Panc1 (cell line): Measurements from ENCODE around the gene DOCK8. TPM values are rescaled to one million over a fixed set of nuclear protein-coding genes. Genes with fewer than 3 reads are reported as not detected.

Experiments
- ATAC-seq: fragments of 200-7000 bp; cut with Tn5 transposase; 2 replicates; pipeline ENCODE4 v1.9.1; 2020; ENCODE audit warnings: mild to moderate bottlenecking, moderate library complexity
- BruUV-seq: library from RNA; stranded (reverse); fragments of 400-500 nt; replicated peaks from 2 replicates; lab custom pipeline; 2021; lab: Mats Ljungman, UMichigan
- CTCF ChIA-PET: fragments of 300-600 bp; sonication (Branson Sonifier 250); formaldehyde crosslinking; loops from one replicate; lab custom pipeline; 2022; ENCODE audit warnings: antibody characterized with exemption; lab: Charles Lee
- POLR2A ChIA-PET: fragments of 300-600 bp; sonication (Branson Sonifier 250); formaldehyde crosslinking; loops from one replicate; lab custom pipeline; 2022; ENCODE audit warnings: antibody characterized with exemption; lab: Charles Lee
- DNase-seq: peaks from one replicate; pipeline ENCODE4 v3.0.0-alpha.2; 2010; ENCODE audit warnings: low read depth, low spot score
- H3K27ac ChIP-seq: 2 replicates; pipeline ENCODE4 v1.5.1; 2011; ENCODE audit warnings: mild to moderate bottlenecking, low read length, inconsistent platforms
- H3K27me3 ChIP-seq: fragments of 200-500 bp; sonication (Bioruptor generic); 2 replicates; pipeline ENCODE4 v1.6.0; 2014; ENCODE audit warnings: low read length, inconsistent platforms; ENCODE audit not compliant: control insufficient read depth, insufficient read depth
- H3K36me3 ChIP-seq: fragments of 200-500 bp; sonication (Bioruptor generic); 2 replicates; pipeline ENCODE4 v1.5.1; 2014; ENCODE audit warnings: inconsistent platforms, mild to moderate bottlenecking, low read length, moderate library complexity; ENCODE audit not compliant: control insufficient read depth, insufficient read depth
- H3K4me1 ChIP-seq: 2 replicates; pipeline ENCODE4 v1.5.1; 2011; ENCODE audit warnings: inconsistent platforms, mild to moderate bottlenecking, low read length, moderate library complexity; ENCODE audit not compliant: control insufficient read depth, insufficient read depth
- H3K4me3 ChIP-seq, 2 experiments: 2 replicates each; pipeline ENCODE4 v1.5.1; 2011 to 2012; ENCODE audit warnings: low read depth in 2 of 2, low read length in 2 of 2, mild to moderate bottlenecking in 2 of 2, inconsistent platforms in 1 of 2, moderate library complexity in 1 of 2
- H3K9me3 ChIP-seq: fragments of 200-500 bp; sonication (Bioruptor generic); 2 replicates; pipeline ENCODE4 v1.5.1; 2014; ENCODE audit warnings: low read depth, mild to moderate bottlenecking, inconsistent platforms, low read length, moderate library complexity; ENCODE audit not compliant: control insufficient read depth, insufficient read depth
- POLR2AphosphoS5 ChIP-seq: IDR thresholded peaks from 2 replicates; pipeline ENCODE4 v1.6.1; 2012; ENCODE audit warnings: mild to moderate bottlenecking, low read depth, low read length, moderate library complexity
- REST ChIP-seq, 2 experiments: IDR thresholded peaks; 2 replicates each; pipeline ENCODE4 v1.6.1; 2011 to 2012; ENCODE audit warnings: low read depth in 2 of 2, control low read depth in 1 of 2, low read length in 1 of 2, mild to moderate bottlenecking in 1 of 2, moderate library complexity in 1 of 2; ENCODE audit not compliant: insufficient read depth in 1 of 2
- SIN3A ChIP-seq: IDR thresholded peaks from 2 replicates; pipeline ENCODE4 v1.6.1; 2012; ENCODE audit warnings: low read depth, mild to moderate bottlenecking, low read length, moderate library complexity, borderline replicate concordance; ENCODE audit not compliant: insufficient read depth
- TCF7L2 ChIP-seq: IDR thresholded peaks from 2 replicates; pipeline ENCODE4 v1.6.1; 2011; ENCODE audit warnings: mild to moderate bottlenecking, low read depth, low read length, inconsistent platforms
- in situ Hi-C: cut with HindIII; loops from 2 replicates; pipeline ENCODE4 v1.10.0; 2016; ENCODE audit warnings: low sequenced_read_pairs, low pct_unique_long_range_greater_than_20kb
- intact Hi-C: fragments of 100-400 bp; cut with micrococcal nuclease; formaldehyde crosslinking; loops from one replicate; pipeline ENCODE4 v1.10.0; 2022; ENCODE audit not compliant: unreplicated experiment
- total RNA-seq: library from RNA; stranded (reverse); gene quantifications from one replicate; pipeline ENCODE4 v1.2.1, GENCODE V29; 2021; ENCODE audit not compliant: unreplicated experiment

Gene DOCK8
- total RNA-seq, 1 experiment from 2014 or later: 1.4 TPM

GRCh38 chr9:453832-454231 is 239.2 kb downstream of the DOCK8 start:
- Histone ChIP-seq H3K27me3 (no peaks in the 10 kb centered on the region), H3K36me3 (no peaks in the 10 kb centered on the region), H3K9me3 (no peaks in the 10 kb centered on the region), H3K4me1 (no peaks in the 10 kb centered on the region), H3K4me3 (no peak overlapping the region), H3K27ac (no peak overlapping the region)
- ChIA-PET POLR2A (no interaction called here), CTCF (no interaction called here)
- DNase-seq (no peak), ATAC-seq (no peak)
- in situ Hi-C loops: no loop called here
- intact Hi-C loops: no loop called here
- TF ChIP-seq POLR2AphosphoS5 (no peak), REST (IDR thresholded peaks at IDR 0.05; ENCODE audit: insufficient read depth in 1 of 2, low read depth in 2 of 2, low read length in 1 of 2) (no peak), SIN3A (no peak)
- BruUV-seq: no TSS peak

DNA sequence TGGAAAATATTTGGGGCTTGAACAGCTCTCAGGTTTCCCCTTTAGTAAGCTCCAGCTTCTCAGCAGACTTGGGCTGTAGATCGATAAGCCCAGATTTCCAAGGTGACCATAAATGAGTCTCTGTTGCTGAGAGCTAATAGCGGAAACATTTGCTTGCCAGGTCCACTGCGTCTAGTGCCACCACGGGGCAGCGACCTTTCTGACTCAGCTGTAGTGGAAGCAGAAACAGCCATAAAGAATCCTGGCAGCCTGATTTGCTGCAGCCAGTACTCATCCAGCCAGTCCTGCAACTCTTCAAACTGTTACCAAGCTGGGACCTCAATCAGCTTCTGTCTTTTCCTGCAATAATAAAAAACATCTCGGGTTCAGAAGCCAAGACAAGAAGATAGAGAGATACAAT is 241.7 kb downstream of the DOCK8 start:
- intact Hi-C loops (no loop called here), in situ Hi-C loops (no loop called here)
- CTCF ChIA-PET: no interaction called here
- POLR2A ChIA-PET: no interaction called here
- Histone ChIP-seq H3K4me1 (no peaks in the 10 kb centered on the region), H3K9me3 (no peaks in the 10 kb centered on the region), H3K36me3 (no peaks in the 10 kb centered on the region), H3K27ac (no peak overlapping the region), H3K27me3 (no peaks in the 10 kb centered on the region), H3K4me3 (no peak overlapping the region)
- ATAC-seq: no peak
- no TSS peak for BruUV-seq
- TF ChIP-seq POLR2AphosphoS5: no peak
- no peak for TF ChIP-seq REST (IDR thresholded peaks at IDR 0.05; ENCODE audit: insufficient read depth in 1 of 2, low read depth in 2 of 2, low read length in 1 of 2)
- no peak for TF ChIP-seq TCF7L2
- no peak for DNase-seq

DNA sequence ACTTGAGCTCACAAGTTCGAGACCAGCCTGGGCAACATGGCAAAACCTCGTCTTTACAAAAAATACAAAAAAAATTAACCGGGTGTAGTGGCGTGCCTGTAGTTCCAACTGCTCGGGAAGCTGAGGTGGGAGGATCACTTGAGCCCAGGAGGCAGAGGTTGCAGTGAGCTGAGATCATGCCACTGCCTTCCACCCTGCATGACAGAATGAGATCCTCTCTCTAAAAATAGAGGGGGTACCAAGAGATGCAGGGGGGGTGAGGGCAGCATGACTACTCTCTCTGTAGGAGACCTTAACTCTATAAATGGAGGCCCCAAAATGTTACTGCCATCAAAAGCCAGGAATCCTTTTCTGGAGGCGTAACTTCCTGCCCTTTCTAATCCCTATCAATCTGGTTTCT is 243.9 kb downstream of the DOCK8 start:
- no peaks in the 10 kb centered on the region for H3K9me3 ChIP-seq
- CTCF ChIA-PET: no interaction called here
- H3K27ac ChIP-seq: no peak overlapping the region
- in situ Hi-C loops: no loop called here
- no peak overlapping the region for H3K4me3 ChIP-seq
- no peaks in the 10 kb centered on the region for H3K4me1 ChIP-seq
- POLR2A ChIA-PET: no interaction called here
- DNase-seq: no peak
- BruUV-seq: no TSS peak
- H3K27me3 ChIP-seq: no peaks in the 10 kb centered on the region
- no peak for TF ChIP-seq REST (IDR thresholded peaks at IDR 0.05; ENCODE audit: insufficient read depth in 1 of 2, low read depth in 2 of 2, low read length in 1 of 2)
- no peak for TF ChIP-seq SIN3A
- H3K36me3 ChIP-seq: no peaks in the 10 kb centered on the region
- no peak for ATAC-seq
- intact Hi-C loops: no loop called here
